ENCODE results near the gene TUBA4A.

GRCh38 chr2:219214141-219214540 lies 39.6 kb downstream of the TUBA4A start:
- TF ChIP-seq POLR2A (IDR thresholded peaks at IDR 0.05) = no peak
- no peak for TF ChIP-seq POLR2AphosphoS5 (IDR thresholded peaks at IDR 0.05)
- no peak for TF ChIP-seq CTCF (IDR thresholded peaks at IDR 0.05)
- TF ChIP-seq EP300 (IDR thresholded peaks at IDR 0.05) = no peak
